Activated CD4-positive, alpha-beta T cell treated with anti-CD3 and anti-CD28 coated beads for 1 hour (primary cell): Measurements from ENCODE around the gene ATG16L1.

Experiments
- DNase-seq: peaks from one replicate; pipeline ENCODE4 v3.0.0-alpha.2; 2020

The ATG16L1 gene

DNA sequence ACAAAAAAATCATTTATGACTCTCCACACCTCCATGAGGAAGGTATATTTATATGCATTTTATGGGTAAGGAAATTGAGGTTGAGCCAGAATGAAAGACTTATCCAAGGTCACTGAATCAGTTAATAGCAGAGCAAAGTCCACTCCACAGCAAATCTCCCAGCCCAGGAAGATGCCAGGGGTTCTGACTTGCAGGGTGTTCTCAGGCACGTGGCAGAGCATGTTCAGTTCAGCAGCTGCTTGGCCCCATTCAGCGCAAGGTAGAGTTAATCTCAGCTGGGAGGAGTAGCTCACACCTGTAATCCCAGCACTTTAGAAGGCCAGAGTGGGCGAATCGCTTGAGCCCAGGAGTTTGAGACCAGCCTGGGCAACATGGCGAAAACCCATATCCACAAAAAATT lies 85.1 kb downstream of the ATG16L1 start:
- no peak for DNase-seq

- DNase-seq, result no peak
Measured at GRCh38 chr2:233338046-233338445, 86.6 kb downstream of the ATG16L1 start.

DNA sequence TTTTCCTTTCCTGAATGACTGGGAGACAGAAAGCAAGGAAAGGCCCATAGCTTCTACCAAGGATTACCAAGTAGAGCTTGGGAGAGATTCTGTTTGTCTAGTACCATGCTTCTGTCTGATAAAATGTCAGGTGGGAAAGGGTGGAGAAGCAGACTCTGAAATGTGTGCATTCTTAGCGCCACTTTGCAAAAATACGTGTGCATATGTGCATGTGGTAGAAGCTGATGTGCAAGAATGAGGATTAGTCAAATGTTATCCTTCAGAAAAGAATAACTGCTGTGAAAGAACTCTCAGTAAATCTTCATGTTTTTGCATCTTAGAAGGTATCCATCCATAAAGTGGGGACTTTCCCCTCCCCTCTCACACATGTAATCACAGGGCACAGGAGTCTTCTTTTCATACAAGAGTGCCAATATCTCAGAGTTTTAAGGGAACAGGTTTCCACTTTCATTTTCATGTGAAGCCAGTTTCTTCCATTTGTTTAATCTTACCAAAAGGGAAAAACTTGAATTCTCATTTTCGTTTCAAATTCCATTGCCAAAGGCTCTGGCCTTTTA lies 87.4 kb downstream of the ATG16L1 start:
- DNase-seq, result no peak

- DNase-seq, result no peak
Measured at GRCh38 chr2:233339427-233339826, 88.0 kb downstream of the ATG16L1 start.

- no peak for DNase-seq
Measured at GRCh38 chr2:233341296-233341695, 89.8 kb downstream of the ATG16L1 start.

- DNase-seq, result no peak
Measured at GRCh38 chr2:233342301-233342700, 90.8 kb downstream of the ATG16L1 start.

DNA sequence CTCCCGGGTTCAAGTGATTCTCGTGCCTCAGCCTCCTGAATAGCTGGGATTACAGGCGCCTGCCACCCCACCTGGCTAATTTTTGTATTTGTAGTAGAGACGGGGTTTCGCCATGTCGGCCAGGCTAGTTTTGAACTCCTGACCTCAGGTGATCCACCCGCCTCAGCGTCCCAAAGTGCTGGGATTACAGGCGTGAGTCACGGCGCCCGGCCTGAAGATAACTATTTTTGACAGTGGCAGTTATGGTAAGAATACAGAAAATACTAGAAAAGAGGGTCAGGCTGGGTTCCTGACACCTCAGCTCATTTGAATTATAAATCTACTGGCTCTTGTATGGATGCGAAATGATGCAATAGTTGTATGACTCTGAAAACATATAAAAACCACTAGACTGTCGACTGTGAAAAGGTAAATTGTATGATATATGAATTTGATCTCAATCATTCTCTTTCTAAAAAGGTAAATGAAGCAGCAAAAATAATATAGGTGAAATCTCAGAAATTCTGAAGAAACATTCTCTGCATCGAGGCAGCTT lies 91.8 kb downstream of the ATG16L1 start:
- no peak for DNase-seq
